Measurements from ENCODE around the gene ARMH3. TPM values are rescaled to one million over a fixed set of nuclear protein-coding genes. Genes with fewer than 3 reads are reported as not detected.

Gene ARMH3
- total and polyA plus RNA-seq, 8 donors, result 3.5 to 29.0 (median 17.2) TPM

GRCh38 chr10:101933976-101934375 is 122.0 kb downstream of the ARMH3 start:
- 88 to 96% (median 94%) methylated on average over 4 of the region's 4 CpGs for WGBS, 5 donors
- Histone ChIP-seq H3K4me3 (no peak overlapping the region), H3K27ac (no peak overlapping the region), H3K9me3 (no peaks in the 10 kb centered on the region), H3K4me1 (peaks cover 0 to 31% (median 7%) of the 10 kb centered on the region in 4 donors), H3K27me3 (no peaks in the 10 kb centered on the region), H3K36me3 (peaks cover 0 to 11% (median 7%) of the 10 kb centered on the region in 4 donors)
- intact Hi-C loops (cut with DNase I; ENCODE audit: low total_unique reads), result no loop called here
- no peak for TF ChIP-seq CTCF (IDR thresholded peaks at IDR 0.05)
- no peak for TF ChIP-seq POLR2A (IDR thresholded peaks at IDR 0.05)
- TF ChIP-seq POLR2AphosphoS5 (IDR thresholded peaks at IDR 0.05), result no peak
- no peak for TF ChIP-seq EP300 (IDR thresholded peaks at IDR 0.05)
- no peak for DNase-seq

DNA sequence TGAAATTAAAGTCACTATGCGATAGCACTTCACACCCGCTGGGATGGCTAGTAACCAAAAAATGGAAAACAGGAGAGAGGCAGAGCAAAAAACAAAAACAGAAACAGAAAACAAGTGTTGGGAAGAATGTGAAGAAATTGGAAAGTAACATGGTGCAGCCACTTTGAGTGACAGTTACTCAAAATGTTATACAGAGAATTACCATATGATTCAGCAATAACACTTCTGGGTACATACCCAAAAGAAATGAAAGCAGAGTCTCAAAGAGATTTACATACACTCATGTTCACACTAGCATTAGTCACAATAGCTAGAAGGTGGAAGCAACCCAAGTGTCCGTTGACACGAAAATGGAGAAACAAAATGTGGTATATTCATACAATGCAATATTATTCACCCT is 123.8 kb downstream of the ARMH3 start:
- H3K27ac ChIP-seq, result no peak overlapping the region
- H3K4me1 ChIP-seq, result peaks cover 0 to 16% (median 0%) of the 10 kb centered on the region in 4 donors
- WGBS, 5 donors, result 91 to 97% (median 95%) methylated on average over 4 of the region's 4 CpGs
- TF ChIP-seq POLR2AphosphoS5 (IDR thresholded peaks at IDR 0.05), result no peak
- TF ChIP-seq POLR2A (IDR thresholded peaks at IDR 0.05), result no peak
- no peak for TF ChIP-seq EP300 (IDR thresholded peaks at IDR 0.05)
- TF ChIP-seq CTCF (IDR thresholded peaks at IDR 0.05), result no peak
- intact Hi-C loops (cut with DNase I; ENCODE audit: low total_unique reads), result no loop called here
- no peak overlapping the region for H3K4me3 ChIP-seq
- peaks cover 0 to 23% (median 7%) of the 10 kb centered on the region in 4 donors for H3K36me3 ChIP-seq
- no peaks in the 10 kb centered on the region for H3K9me3 ChIP-seq
- no peak for DNase-seq
- H3K27me3 ChIP-seq, result no peaks in the 10 kb centered on the region

- H3K27me3 ChIP-seq, result no peaks in the 10 kb centered on the region
- H3K4me1 ChIP-seq, result no peaks in the 10 kb centered on the region
- peaks cover 0 to 13% (median 5%) of the 10 kb centered on the region in 4 donors for H3K36me3 ChIP-seq
- intact Hi-C loops (cut with DNase I; ENCODE audit: low total_unique reads), result no loop called here
- H3K4me3 ChIP-seq, result no peak overlapping the region
- WGBS, 5 donors, result 92 to 99% (median 97%) methylated on average over 2 of the region's 2 CpGs
- H3K27ac ChIP-seq, result no peak overlapping the region
- TF ChIP-seq EP300 (IDR thresholded peaks at IDR 0.05) (no peak), POLR2A (IDR thresholded peaks at IDR 0.05) (no peak), CTCF (IDR thresholded peaks at IDR 0.05) (no peak), POLR2AphosphoS5 (IDR thresholded peaks at IDR 0.05) (no peak)
- H3K9me3 ChIP-seq, result no peaks in the 10 kb centered on the region
- DNase-seq, result no peak
Observed at GRCh38 chr10:101925027-101925426, 130.9 kb downstream of the ARMH3 start.

GRCh38 chr10:101923256-101923655 is 132.7 kb downstream of the ARMH3 start:
- Histone ChIP-seq H3K4me1 (no peaks in the 10 kb centered on the region), H3K9me3 (no peaks in the 10 kb centered on the region), H3K27ac (no peak overlapping the region), H3K36me3 (peaks cover 1 to 17% (median 6%) of the 10 kb centered on the region in 4 donors), H3K4me3 (no peak overlapping the region), H3K27me3 (no peaks in the 10 kb centered on the region)
- intact Hi-C loops (cut with DNase I; ENCODE audit: low total_unique reads), result no loop called here
- TF ChIP-seq POLR2A (IDR thresholded peaks at IDR 0.05) (no peak), EP300 (IDR thresholded peaks at IDR 0.05) (no peak), POLR2AphosphoS5 (IDR thresholded peaks at IDR 0.05) (no peak), CTCF (IDR thresholded peaks at IDR 0.05) (no peak)
- no peak for DNase-seq

Data from stomach (tissue), 9 donors.